CD4-positive, alpha-beta T cell (primary cell): ENCODE data around the gene MID2. TPM values are rescaled to one million over a fixed set of nuclear protein-coding genes. Genes with fewer than 3 reads are reported as not detected.

Experiments used
- ATAC-seq: fragments of 200-7000 bp; cut with Tn5 transposase; one replicate; pipeline ENCODE4 v1.10.0; 2022; ENCODE audit warnings: mild to moderate bottlenecking; ENCODE audit not compliant: poor library complexity
- CTCF ChIA-PET: fragments of 350-600 bp; sonication (Branson Sonifier 250); formaldehyde crosslinking; loops from one replicate; lab custom pipeline; 2021; ENCODE audit warnings: antibody characterized with exemption, inconsistent platforms; lab: Charles Lee
- POLR2A ChIA-PET: fragments of 350-600 bp; sonication (Branson Sonifier 250); formaldehyde crosslinking; loops from one replicate; lab custom pipeline; 2021; ENCODE audit warnings: antibody characterized with exemption, inconsistent platforms; lab: Charles Lee
- DNase-seq, 14 experiments: peaks; one replicate each; pipeline ENCODE4 v3.0.0-alpha.2; 2013 to 2020; ENCODE audit warnings: mixed read lengths in 2 of 14
- H3K27ac ChIP-seq, 2 donors: one replicate each; pipeline versions ENCODE4 v1.5.1 to v1.7.0; 2013; ENCODE audit warnings: low read length in 2 of 2, low read depth in 1 of 2, mild to moderate bottlenecking in 1 of 2
- H3K27me3 ChIP-seq, 2 experiments: 1 replicate in 1 of 2; 2 replicates in 1 of 2; pipeline versions ENCODE4 v1.6.1 to v1.7.0; 2013; ENCODE audit warnings: low read length in 2 of 2, control low read depth in 1 of 2, mild to moderate bottlenecking in 1 of 2, moderate library complexity in 1 of 2; ENCODE audit not compliant: insufficient read depth in 2 of 2, control insufficient read depth in 1 of 2
- H3K36me3 ChIP-seq: one replicate; pipeline ENCODE4 v1.6.1; 2013; ENCODE audit warnings: low read length, control low read depth; ENCODE audit not compliant: insufficient read depth
- H3K4me1 ChIP-seq: one replicate; pipeline ENCODE4 v1.6.1; 2013; ENCODE audit warnings: low read length, control low read depth; ENCODE audit not compliant: insufficient read depth
- H3K4me3 ChIP-seq: one replicate; pipeline ENCODE4 v1.5.1; 2013; ENCODE audit warnings: mild to moderate bottlenecking, low read length, moderate library complexity
- H3K9me3 ChIP-seq, 2 experiments: 1 replicate in 1 of 2; 2 replicates in 1 of 2; pipeline versions ENCODE4 v1.6.1 to v1.7.0; 2013; ENCODE audit warnings: low read length in 2 of 2, mild to moderate bottlenecking in 2 of 2, control low read depth in 1 of 2, moderate library complexity in 1 of 2; ENCODE audit not compliant: control insufficient read depth in 1 of 2, insufficient read depth in 1 of 2
- H3K27ac Mint-ChIP-seq: one replicate; pipeline ENCODE4 v1.8.0; 2020; ENCODE audit warnings: mixed read lengths
- H3K27me3 Mint-ChIP-seq: one replicate; pipeline ENCODE4 v1.8.0; 2021; ENCODE audit warnings: mixed read lengths
- H3K36me3 Mint-ChIP-seq: one replicate; pipeline ENCODE4 v1.8.0; 2021; ENCODE audit warnings: low read depth, mixed read lengths
- H3K4me1 Mint-ChIP-seq: one replicate; pipeline ENCODE4 v1.8.0; 2021; ENCODE audit warnings: low read depth, mixed read lengths
- H3K4me3 Mint-ChIP-seq: one replicate; pipeline ENCODE4 v1.8.0; 2020; ENCODE audit warnings: mild to moderate bottlenecking, mixed read lengths
- H3K9me3 Mint-ChIP-seq: one replicate; pipeline ENCODE4 v1.8.0; 2020; ENCODE audit warnings: mixed read lengths
- intact Hi-C, 2 experiments: fragments of 100-400 bp; cut with DNase I in 1 of 2; cut with micrococcal nuclease in 1 of 2; formaldehyde crosslinking; loops; one replicate each; pipeline versions ENCODE4 v1.15.1 to v1.9.0; 2023 to 2025; cut with DNase I, micrococcal nuclease
- total RNA-seq, 174 experiments: library from RNA in 2 of 174; stranded (reverse) in 2 of 174; gene quantifications; one replicate each; pipeline ENCODE4 v1.2.3 and lab custom pipeline; 2021 to 2026
- TF ChIP-seq, protein P1 (sequence below): fragments of 200-600 bp; IDR thresholded peaks from one replicate; pipeline ENCODE4 v1.8.0; 2022; ENCODE audit warnings: antibody characterized with exemption, mild to moderate bottlenecking

The MID2 gene
- total RNA-seq, 2 experiments from 2014 or later = 15.7 to 16.9 TPM

DNA sequence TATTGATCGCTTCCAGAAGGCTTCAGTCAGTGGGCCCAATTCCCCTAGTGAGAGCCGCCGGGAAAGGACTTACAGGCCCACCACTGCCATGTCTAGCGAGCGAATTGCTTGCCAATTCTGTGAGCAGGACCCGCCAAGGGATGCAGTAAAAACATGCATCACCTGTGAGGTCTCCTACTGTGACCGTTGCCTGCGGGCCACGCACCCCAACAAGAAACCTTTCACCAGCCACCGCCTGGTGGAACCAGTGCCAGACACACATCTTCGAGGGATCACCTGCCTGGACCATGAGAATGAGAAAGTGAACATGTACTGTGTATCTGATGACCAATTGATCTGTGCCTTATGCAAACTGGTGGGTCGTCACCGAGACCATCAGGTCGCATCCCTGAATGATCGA lies 15.3 kb downstream of the MID2 start:
- H3K4me3 Mint-ChIP-seq = no peak overlapping the region
- ChIA-PET CTCF (no interaction called here), POLR2A (no interaction called here)
- ATAC-seq (no peak), DNase-seq (no peak)
- H3K36me3 Mint-ChIP-seq = peaks cover 18% of the 10 kb centered on the region
- Histone ChIP-seq H3K4me3 (no peak overlapping the region), H3K27me3 (no peaks in the 10 kb centered on the region), H3K27ac (no peak overlapping the region), H3K4me1 (no peaks in the 10 kb centered on the region), H3K9me3 (no peaks in the 10 kb centered on the region), H3K36me3 (peaks cover 15% of the 10 kb centered on the region)
- TF ChIP-seq, protein P1, sequence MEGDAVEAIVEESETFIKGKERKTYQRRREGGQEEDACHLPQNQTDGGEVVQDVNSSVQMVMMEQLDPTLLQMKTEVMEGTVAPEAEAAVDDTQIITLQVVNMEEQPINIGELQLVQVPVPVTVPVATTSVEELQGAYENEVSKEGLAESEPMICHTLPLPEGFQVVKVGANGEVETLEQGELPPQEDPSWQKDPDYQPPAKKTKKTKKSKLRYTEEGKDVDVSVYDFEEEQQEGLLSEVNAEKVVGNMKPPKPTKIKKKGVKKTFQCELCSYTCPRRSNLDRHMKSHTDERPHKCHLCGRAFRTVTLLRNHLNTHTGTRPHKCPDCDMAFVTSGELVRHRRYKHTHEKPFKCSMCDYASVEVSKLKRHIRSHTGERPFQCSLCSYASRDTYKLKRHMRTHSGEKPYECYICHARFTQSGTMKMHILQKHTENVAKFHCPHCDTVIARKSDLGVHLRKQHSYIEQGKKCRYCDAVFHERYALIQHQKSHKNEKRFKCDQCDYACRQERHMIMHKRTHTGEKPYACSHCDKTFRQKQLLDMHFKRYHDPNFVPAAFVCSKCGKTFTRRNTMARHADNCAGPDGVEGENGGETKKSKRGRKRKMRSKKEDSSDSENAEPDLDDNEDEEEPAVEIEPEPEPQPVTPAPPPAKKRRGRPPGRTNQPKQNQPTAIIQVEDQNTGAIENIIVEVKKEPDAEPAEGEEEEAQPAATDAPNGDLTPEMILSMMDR = no peak
- H3K9me3 Mint-ChIP-seq = no peaks in the 10 kb centered on the region
- intact Hi-C loops = no loop called here
- no peaks in the 10 kb centered on the region for H3K27me3 Mint-ChIP-seq
- peaks cover 12% of the 10 kb centered on the region for H3K4me1 Mint-ChIP-seq
- no peak overlapping the region for H3K27ac Mint-ChIP-seq

- Histone ChIP-seq H3K27me3 (no peaks in the 10 kb centered on the region), H3K4me3 (no peak overlapping the region), H3K9me3 (no peaks in the 10 kb centered on the region), H3K27ac (no peak overlapping the region), H3K4me1 (no peaks in the 10 kb centered on the region), H3K36me3 (peaks cover 15% of the 10 kb centered on the region)
- ATAC-seq = no peak
- ChIA-PET POLR2A (no interaction called here), CTCF (interaction anchor here (1.2 kb wide), 1 partner anchor 67 kb away, joined by 3 read pairs; no protein-coding TSS in a partner anchor)
- H3K9me3 Mint-ChIP-seq = no peaks in the 10 kb centered on the region
- peaks cover 6% of the 10 kb centered on the region for H3K4me1 Mint-ChIP-seq
- DNase-seq = no peak
- H3K27ac Mint-ChIP-seq = no peak overlapping the region
- TF ChIP-seq, protein P1 = no peak
- no peaks in the 10 kb centered on the region for H3K27me3 Mint-ChIP-seq
- H3K4me3 Mint-ChIP-seq = no peak overlapping the region
- peaks cover 18% of the 10 kb centered on the region for H3K36me3 Mint-ChIP-seq
- intact Hi-C loops = no loop called here
These were observed 17.2 kb downstream of the MID2 start for GRCh38 chrX:107842715-107843400.

- Mint-ChIP-seq H3K36me3 (peaks cover 25% of the 10 kb centered on the region), H3K4me3 (no peak overlapping the region), H3K27me3 (no peaks in the 10 kb centered on the region), H3K9me3 (no peaks in the 10 kb centered on the region), H3K4me1 (peaks cover 13% of the 10 kb centered on the region), H3K27ac (no peak overlapping the region)
- TF ChIP-seq, protein P1 = no peak
- Histone ChIP-seq H3K36me3 (peaks cover 14% of the 10 kb centered on the region), H3K9me3 (no peaks in the 10 kb centered on the region), H3K4me1 (no peaks in the 10 kb centered on the region), H3K4me3 (no peak overlapping the region), H3K27ac (no peak overlapping the region), H3K27me3 (no peaks in the 10 kb centered on the region)
- ATAC-seq = no peak
- CTCF ChIA-PET = no interaction called here
- POLR2A ChIA-PET = no interaction called here
- DNase-seq = no peak
- intact Hi-C loops = no loop called here
These were observed 20.0 kb downstream of the MID2 start for GRCh38 chrX:107845625-107846024.
